GM19239 (cell line): ENCODE measurements around the gene TRIM59.

Experiments used
- DNase-seq: peaks from one replicate; pipeline ENCODE4 v3.0.0; 2011; ENCODE audit warnings: low spot score; ENCODE audit not compliant: insufficient read length
- FAIRE-seq: peaks from 2 replicates; lab custom pipeline; 2011; peaks lifted over from hg19 to GRCh38; lab: Jason Lieb, UNC

Gene TRIM59

DNA sequence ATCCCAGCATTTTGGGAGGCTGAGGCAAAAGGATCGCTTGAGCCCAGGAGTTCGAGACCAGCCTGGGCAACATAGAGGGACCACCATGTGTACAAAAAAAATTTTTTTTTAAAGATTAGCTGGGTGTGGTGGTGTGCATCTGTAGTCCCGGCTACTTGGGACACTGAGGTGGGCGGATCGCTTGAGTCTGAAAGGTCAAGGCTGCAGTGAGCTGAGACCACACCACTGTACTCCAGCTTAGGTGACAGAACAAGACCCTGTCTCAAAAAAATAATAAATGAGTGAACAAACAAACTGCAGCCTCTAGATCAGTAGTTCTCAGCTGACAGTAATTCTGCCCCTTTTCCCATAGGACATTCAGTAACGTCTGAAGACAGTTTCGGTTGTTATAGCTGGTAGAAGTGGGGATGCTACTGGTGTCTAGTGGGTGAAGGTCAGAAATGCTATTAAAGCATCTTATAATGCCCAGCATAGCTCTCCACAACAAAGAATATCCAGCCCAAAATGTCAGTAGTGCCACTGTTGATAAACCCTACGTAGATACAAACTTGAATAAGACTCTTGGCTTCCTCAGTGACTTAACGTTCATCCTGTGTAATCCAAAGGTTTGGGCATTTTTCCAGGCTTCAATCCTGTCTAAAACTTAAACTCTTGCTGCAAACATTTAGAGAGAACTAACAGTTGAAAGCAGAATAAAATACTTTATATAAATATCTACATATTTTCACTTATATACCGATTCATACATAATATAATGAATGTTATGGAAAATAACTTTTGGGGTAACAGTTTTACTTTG lies 39.6 kb downstream of the TRIM59 start:
- DNase-seq, result no peak
- no peak for FAIRE-seq

DNA sequence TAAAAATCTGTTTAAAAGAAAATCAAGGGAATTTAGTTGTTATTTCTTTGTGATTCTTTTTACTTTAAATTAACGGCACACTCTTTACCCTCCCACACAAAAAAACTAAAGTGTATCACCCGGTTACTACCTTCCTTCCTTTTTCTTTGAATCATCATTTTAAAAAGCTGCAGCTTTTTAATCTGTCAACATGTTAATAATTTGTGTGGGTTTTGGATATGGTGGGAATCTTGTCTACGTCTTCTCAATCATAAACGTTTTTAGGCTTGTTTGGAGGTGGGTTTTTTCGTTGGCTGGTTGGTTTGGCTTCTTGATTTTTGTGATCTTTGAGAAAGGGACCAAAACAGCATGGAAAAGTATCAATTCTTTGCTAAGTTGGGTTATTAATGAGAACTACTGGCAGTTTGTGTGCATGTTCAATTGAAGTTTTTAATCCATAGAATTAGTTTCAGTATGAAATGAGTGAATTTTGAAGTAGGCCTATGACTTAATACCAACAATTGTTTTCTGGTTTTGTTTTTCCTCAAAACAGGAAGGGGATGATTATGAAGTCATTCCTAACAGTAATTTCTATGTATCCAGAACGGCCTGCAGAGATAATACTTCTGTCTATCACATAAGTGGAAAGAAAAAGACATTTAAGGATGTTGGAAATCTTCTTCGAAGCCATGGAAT lies 45.7 kb downstream of the TRIM59 start:
- FAIRE-seq (peak; percentile 40), DNase-seq (no peak)

DNA sequence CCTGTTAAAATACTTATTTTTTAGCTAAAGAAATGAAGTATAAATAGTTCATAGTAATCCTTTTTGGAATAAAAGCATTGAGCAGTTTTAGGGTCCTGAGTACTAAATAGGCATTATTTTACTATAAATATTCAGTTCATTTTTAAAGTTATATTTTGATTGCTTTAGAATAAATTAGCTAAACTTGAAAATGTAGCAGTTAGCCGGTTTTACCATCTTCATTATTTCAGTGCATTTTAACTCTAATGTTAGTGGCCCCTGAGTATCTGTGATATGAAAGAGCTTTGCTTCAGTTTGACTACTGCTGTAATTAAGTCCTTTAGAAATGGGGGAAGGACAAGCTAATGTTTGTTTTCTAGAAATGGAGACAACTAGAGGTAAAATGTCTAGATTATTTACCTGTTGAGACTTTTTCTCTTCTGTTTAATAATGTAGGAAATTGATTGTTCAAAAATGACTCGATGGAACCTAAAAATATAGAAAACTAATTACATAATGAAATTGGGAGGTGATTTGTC lies 46.5 kb downstream of the TRIM59 start:
- no peak for DNase-seq

DNA sequence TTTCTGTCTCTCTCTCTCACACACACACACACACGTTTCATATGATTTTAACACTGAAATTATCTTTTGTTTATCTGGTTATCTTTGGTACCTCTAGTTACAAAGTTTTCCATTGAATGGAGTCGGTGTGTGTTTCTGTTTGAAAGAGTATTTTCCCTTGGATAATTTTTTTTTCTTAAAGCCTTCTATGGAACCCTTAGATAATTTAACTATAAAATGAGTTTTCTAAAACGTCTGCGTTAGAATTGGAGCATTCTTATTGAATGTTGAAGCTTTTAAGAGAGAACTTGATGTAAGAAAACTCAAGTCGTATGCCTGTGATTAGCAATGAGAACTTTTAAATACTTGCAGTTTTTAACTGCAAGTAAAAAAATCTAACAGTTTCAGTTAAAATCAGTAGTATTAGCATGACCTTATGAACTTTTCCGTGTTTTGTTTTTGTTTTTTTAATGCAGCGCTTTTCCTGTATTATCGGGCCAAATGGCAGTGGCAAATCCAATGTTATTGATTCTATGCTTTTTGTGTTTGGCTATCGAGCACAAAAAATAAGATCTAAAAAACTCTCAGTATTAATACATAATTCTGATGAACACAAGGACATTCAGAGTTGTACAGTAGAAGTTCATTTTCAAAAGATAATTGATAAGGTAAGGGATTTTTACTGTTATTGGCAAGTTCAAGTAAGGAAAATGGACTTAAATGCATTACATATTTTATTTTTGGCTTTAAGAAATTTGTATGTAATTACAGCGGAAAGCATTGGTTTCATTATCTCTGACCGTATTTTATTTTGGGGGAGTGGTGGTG lies 47.2 kb downstream of the TRIM59 start:
- FAIRE-seq (no peak), DNase-seq (no peak)

More for the DNA sequence above, 46.5 kb downstream of the TRIM59 start:
- FAIRE-seq, result no peak

DNA sequence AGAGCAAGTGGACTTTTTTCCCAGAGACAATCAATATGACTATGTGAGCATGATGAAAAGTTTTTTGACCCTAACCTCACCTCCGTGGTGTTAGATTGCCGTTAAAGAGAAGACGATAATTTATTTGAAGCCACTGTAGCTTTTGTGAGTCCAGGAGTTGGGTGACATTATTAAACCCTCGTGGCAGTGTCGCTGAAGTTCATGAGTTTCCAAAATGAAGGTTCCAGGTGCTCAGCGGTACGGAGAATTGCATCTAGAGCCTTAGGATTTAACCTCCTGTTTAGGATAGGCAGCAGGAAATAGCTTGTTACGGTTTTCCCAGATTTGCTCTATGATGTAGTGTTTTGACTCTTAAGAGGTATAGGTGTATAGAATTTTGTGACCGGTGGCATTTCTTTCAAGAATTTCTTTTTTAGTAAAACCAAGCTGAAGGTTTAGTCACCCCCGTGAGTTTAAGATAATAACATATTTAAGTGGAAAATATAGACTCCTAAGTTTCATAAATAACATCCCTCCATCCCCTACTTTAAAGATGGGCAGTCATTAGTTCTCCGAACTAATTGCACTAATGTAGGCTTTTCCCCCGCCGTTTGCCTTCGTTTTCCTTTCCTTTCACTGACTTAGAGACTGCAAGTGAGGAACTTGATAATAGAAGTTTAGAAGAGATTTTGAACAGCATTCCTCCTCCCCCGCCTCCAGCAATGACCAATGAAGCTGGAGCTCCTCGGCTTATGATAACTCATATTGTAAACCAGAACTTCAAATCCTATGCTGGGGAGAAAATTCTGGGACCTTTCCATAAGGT lies 48.1 kb downstream of the TRIM59 start:
- FAIRE-seq, result no peak
- no peak for DNase-seq

DNA sequence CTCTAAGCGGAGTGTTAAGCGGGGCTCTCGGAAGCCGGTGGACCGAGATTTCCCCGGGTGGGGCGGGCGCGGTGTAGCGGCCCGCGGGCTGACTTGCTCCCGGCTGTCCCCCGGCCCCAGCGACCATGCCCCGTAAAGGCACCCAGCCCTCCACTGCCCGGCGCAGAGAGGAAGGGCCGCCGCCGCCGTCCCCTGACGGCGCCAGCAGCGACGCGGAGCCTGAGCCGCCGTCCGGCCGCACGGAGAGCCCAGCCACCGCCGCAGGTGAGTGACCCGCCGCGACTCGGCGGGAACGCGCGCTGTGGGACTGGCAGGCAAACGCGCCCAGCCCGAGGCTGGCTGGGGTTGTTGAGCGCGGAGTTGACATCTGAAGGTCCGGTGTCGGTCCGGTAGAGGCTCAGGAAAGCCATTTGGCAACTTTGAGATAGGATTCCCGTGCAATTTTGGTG lies 48.9 kb downstream of the TRIM59 start:
- no peak for FAIRE-seq
- peak; percentile 4 for DNase-seq

DNA sequence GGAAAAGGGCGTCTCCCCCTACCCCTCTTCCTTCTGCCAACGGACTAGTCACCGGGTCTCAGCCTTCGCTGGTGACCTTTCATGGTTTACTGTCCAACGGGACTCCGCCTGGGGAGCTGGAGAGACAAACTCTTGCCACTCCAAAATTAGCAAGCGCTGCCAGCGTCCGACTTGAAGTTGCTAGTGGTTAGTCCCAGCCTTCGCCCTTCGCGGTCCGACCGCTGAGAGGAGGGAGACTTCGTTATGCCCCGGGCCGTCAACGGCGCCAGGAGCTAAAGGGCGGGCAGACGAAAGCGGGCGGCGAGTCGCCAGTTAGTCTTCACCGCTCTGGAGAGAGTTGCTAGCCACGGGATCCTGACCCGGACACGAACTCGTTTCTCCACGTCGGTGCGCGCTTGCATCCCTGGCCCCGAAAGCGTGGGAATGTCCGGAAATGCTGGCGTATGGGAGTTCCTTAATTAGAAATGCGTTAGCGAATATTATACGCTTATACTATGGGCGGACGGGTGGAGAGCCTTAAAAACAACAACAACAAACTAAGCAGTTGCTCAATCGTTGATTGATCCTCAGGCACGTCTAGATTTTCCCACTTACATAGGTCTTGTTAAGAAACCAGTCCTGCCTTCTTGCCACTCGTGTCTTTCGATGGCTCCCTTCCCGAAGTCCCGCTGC lies 49.4 kb downstream of the TRIM59 start:
- FAIRE-seq (peak; percentile 64), DNase-seq (no peak)

DNA sequence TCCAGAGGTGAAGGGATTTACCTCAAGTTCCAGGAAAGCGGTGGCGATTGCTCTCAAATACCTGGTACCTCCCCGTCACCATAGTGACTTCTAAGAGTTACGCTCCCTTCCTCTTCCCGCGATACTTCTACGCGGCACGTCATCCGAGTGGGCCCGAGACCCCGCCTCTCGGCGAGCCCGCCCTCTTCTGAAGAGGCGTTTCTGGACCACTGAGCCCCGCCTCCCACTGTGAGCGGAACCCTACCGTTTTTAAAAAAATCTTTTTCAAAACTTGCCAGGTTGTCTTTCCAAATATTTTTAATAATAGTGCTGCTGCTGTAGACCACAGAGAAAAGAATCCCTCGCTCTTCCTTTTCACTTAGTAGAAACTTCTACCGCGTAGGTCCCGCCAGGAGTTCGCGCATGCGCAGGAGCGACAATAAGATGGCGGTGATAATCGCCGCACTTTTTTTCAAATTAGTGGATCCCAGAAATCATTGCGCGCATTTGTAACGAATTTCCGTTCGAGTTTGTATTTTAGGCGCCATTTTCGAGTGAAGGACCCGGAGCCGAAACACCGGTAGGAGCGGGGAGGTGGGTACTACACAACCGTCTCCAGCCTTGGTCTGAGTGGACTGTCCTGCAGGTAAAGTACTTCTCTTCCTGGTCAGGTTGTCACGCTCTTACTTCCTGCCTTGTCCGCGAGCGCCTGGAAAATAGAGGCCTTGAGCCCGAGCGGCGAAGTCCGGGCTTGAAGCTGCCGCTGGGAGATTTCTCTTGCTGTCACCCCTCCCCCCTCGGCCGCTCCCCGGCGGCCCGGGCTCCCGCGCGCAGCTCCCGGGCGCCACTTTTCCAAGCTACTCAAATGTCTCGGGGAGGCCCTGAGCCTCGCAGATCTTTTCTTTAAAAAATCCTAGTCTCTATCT lies 50.2 kb downstream of the TRIM59 start, which contains the start of the genes IFT80 and SMC4:
Gene IFT80 (minus strand): TSS at position 101 of the 905 bp plus-strand sequence. CDS start 14,625 bp downstream, outside the sequence.
Gene SMC4 (plus strand): TSS at position 526 of the 905 bp plus-strand sequence. CDS start 1,177 bp downstream, outside the sequence.
- FAIRE-seq, result peak; percentile 96

DNA sequence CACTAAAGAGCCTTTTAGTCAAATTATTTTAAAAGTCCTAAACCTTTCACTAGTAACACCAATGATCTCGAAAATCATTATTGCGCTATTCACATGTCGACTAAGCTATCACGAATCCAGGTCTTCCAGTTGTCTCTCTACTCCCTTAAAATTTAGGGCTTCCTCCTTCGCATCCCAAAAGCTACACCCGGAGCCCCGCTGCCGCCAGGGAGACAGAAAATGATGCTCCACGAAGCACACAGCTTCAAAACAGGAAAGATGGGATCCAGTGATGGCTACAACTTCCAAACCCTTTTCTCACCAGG lies 50.8 kb downstream of the TRIM59 start:
- no peak for DNase-seq
- no peak for FAIRE-seq

More for the DNA sequence above, 50.2 kb downstream of the TRIM59 start, which contains the start of the genes IFT80 and SMC4:
- DNase-seq, result peak; percentile 58

DNA sequence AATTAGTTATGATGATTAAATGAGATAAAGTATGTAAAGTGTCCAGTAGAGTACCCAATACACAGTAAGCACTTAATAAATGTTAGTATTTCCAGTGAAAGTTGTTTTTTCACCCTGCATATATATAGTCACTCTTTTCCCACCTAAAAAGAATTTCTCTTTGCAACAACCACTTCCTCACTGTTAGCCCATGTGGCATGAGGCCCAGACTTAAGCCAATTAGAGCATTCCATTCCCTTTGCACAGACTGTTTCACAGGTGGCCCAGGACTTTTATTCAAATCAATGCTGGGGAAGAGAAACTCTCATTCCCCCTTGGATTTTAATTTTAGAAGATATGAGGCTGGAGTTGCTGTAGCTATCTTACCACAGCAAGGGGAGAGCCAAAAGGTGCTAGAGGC lies 54.3 kb downstream of the TRIM59 start:
- FAIRE-seq, result peak; percentile 31
- no peak for DNase-seq

DNA sequence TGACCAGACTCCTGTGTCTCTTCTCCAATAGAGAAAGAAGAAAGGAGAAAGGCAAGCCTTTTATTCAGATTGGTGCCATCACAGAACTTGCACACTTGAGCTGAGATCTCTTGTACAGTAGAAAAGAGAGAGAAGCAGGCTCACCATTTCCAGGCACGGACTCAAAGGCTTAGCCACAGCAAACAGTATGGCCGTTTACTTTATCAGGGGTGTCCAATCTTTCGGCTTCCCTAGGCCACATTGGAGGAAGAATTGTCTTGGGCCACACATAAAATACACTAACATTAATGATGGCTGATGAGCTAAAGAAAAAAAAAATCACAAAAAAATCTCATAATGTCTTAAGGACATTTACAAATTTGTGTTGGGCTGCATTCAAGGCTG lies 55.6 kb downstream of the TRIM59 start:
- FAIRE-seq (no peak), DNase-seq (no peak)

DNA sequence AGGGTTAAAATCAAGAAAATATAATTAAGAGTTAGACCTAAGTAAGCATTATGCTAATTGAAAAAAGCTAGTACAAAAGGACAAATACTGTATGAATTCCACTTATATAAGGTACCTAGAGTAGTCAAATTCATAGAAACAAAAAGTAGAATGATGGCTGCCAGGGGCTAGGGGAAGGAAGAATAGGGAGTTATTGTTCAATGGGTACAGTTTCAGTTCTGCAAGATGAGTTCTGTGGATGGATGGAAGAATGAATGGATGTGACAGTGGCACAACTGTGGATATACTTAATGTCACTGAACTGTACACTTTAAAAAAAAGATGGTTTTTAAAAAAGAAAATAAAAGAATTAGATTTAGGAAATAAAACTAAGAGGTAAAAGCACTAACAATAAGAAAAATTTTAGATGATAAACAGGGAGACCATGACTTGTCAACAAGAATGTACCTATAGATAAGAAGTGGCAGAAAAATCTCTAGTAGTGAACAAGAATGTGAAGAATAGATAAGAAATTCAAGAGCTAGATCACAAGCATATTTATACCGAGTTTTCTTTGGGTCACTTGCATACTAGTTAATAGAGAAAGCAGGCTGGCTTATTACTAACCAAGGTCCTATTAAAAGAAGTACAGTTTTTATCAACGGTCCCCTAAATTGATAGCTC lies 56.1 kb downstream of the TRIM59 start:
- FAIRE-seq (no peak), DNase-seq (no peak)

DNA sequence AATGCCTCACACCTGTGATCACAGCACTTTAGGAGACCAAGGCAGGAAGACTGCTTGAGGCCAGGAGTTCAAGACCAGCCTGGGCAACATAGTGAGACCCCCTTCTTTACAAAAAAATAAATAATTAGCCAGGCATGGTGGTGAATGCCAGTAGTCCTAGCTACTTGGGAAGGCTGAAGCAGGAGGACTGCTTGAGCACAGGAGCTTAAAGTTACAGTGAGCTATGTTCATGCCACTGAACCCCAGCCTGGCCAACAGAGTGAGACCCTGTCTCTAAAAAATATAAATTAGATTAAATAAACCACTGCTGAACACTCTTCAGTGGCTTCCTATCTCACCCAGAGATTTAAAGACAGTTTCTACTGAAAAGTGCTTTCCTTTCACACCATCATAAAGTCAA lies 56.8 kb downstream of the TRIM59 start:
- DNase-seq (no peak), FAIRE-seq (no peak)

DNA sequence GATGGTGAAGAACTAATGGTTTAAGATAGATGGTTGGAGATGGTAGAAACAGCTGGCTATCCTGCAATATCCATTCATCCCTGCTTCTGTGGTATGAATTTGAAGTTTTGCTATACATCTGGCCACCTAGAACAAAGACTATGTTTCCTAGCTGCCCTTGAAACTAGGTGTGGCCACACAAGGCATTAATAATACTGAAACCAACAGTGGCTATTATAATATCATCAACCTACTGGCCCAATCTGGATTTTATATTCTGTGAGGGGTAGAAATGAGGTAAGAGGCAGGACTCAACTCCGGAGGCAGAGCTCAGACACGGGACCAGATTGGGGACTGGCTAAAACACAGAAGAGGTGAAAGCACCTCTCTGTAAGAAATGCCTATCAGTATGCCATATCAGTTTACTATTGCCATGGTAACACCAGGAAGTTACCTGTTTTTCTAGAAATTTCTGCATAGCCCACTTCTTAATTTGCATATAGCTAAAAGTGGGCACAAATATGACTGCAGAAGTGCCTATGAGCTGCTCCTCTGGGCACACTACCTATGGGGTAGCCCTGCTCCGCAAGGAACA lies 58.9 kb downstream of the TRIM59 start:
- DNase-seq (no peak), FAIRE-seq (no peak)
